ENCODE data around the gene UMAD1. TPM values are rescaled to one million over a fixed set of nuclear protein-coding genes. Genes with fewer than 3 reads are reported as not detected.

Gene UMAD1
- total and polyA plus RNA-seq, 2 of the 4 experiments (the other 2 are of a cell fraction) = 5.2 to 8.4 TPM

DNA sequence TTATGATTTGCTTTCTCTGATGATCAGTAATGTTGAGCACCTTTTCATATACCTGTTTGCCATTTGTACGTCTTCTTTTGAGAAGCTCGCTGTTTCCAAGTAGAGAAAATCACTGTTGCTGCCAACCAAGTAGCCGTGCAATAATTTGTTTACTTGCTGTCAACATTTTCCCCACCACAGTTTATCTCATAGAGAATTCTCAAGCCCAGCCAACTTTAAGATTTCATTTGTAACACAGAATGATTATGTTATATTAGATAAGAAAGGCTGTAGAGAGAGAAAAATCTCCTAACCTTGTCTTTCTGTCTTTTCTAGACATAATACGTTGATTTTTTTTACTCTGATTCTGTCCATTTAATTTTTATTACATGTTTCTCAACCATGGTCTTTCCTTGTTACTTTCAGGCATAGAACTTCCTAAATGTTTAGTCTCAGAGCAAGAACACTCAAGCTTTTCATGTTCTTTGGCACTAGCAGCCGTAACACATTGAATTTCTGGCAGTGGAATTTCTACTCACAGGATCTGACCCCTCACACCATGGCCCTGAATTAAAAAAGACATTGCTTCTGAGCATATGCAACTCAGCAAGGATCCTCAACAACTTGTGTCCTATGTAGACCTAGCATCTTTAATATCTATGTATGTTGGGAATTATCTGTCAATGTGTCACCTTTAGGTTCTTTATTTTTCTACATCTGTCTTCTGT lies 54.7 kb downstream of the UMAD1 start:
- DNase-seq (no peak), ATAC-seq (ENCODE audit: low read depth) (no peak)
- no peak overlapping the region for H2AFZ ChIP-seq (replicated peaks; ENCODE audit: low read length, poor library complexity)
- H3K9me3 ChIP-seq (ENCODE audit: control insufficient read depth, insufficient read depth, low read length) = peaks cover 3% of the 10 kb centered on the region; the same call in 1 of the 2 replicates
- peak overlapping the region; percentile 74; the same call in 1 of the 2 replicates for H3K18ac ChIP-seq (ENCODE audit: low read depth, low read length)
- H3K79me1 ChIP-seq (ENCODE audit: low read depth in 1 of 2, low read length in 2 of 2) = peaks cover 0 to 6% of the 10 kb centered on the region in 2 experiments; a peak in 1 of 4 replicates
- TF ChIP-seq CHD1 (IDR thresholded peaks at IDR 0.05; ENCODE audit: low read depth, low read length) (no peak), FOS (IDR thresholded peaks at IDR 0.05; ENCODE audit: low read depth, low read length) (no peak), POLR2A (IDR thresholded peaks at IDR 0.05; ENCODE audit: low read depth, low read length) (no peak), MXI1 (IDR thresholded peaks at IDR 0.05; ENCODE audit: borderline replicate concordance, low read depth, low read length) (no peak), CEBPB (IDR thresholded peaks at IDR 0.05; ENCODE audit: low read depth, low read length) (no peak), RFX5 (IDR thresholded peaks at IDR 0.05; ENCODE audit: low read depth, low read length) (no peak), RCOR1 (IDR thresholded peaks at IDR 0.05; ENCODE audit: insufficient replicate concordance, low read length) (no peak), SMC3 (IDR thresholded peaks at IDR 0.05; ENCODE audit: low read depth, low read length) (no peak), BHLHE40 (IDR thresholded peaks at IDR 0.05; ENCODE audit: low read depth, low read length) (no peak), ELK1 (IDR thresholded peaks at IDR 0.05; ENCODE audit: borderline replicate concordance, low read depth, low read length) (no peak), USF2 (IDR thresholded peaks at IDR 0.05; ENCODE audit: low read depth, low read length) (no peak)
- POLR2A ChIA-PET (ENCODE audit: unreplicated experiment) = no interaction called here
- no peaks in the 10 kb centered on the region for H3K9me1 ChIP-seq (ENCODE audit: insufficient read depth, low read length)
- CTCF ChIA-PET = interaction anchor here (0.6 kb wide), 1 partner anchor 64 kb away, joined by 3 read pairs; no protein-coding TSS in a partner anchor
- H3K4me1 ChIP-seq (ENCODE audit: control insufficient read depth, insufficient read depth, low read length) = peaks cover 4% of the 10 kb centered on the region; the same call in 1 of the 2 replicates
- no peaks in the 10 kb centered on the region for H3K27me3 ChIP-seq (ENCODE audit: control insufficient read depth, insufficient read depth, low read length)
- peak overlapping the region; percentile 54; the same call in 1 of the 2 replicates for H3K14ac ChIP-seq (replicated peaks; ENCODE audit: low read depth, low read length)
- peak overlapping the region; percentile 14 for H3K23ac ChIP-seq (ENCODE audit: low read depth, low read length)
- peak overlapping the region; percentile 12; the same call in 1 of the 2 replicates for H4K5ac ChIP-seq (ENCODE audit: low read depth, low read length)
- H4K20me1 ChIP-seq (ENCODE audit: insufficient read depth, low read length) = no peaks in the 10 kb centered on the region
- 67% methylated on average over 1 of the region's 5 CpGs; no CpG with 5 or more reads in 1 of the 2 experiments for WGBS, 2 experiments (ENCODE audit: extremely low coverage in 2 of 2, insufficient read length in 1 of 2)
- peak overlapping the region; percentile 56 for H2BK5ac ChIP-seq (ENCODE audit: low read depth, low read length, poor library complexity, severe bottlenecking)
- peak overlapping the region; percentile 19; the same call in 2 of the 3 replicates for H2BK15ac ChIP-seq (ENCODE audit: low read depth, low read length)
- no TSS peak for BruUV-seq (replicated peaks)
- peak overlapping the region; percentile 53 for H2BK120ac ChIP-seq (ENCODE audit: low read depth, low read length)
- H4K8ac ChIP-seq (ENCODE audit: low read depth in 2 of 2, low read length in 2 of 2) = peak overlapping the region; percentile 3 to 28; a peak in 1 of 4 replicates
- H3K56ac ChIP-seq (ENCODE audit: extremely low read depth, insufficient read depth, low read length) = no peak overlapping the region
- H3K9ac ChIP-seq (ENCODE audit: low read depth, low read length) = no peak overlapping the region
- dilution Hi-C loops (cut with HindIII; ENCODE audit: low sequenced_read_pairs, unreplicated experiment) = no loop called here
- in situ Hi-C loops (cut with MboI; ENCODE audit: low sequenced_read_pairs) = no loop called here
- H4K91ac ChIP-seq (ENCODE audit: insufficient read depth, low read depth, low read length) = peak overlapping the region; percentile 39; the same call in 1 of the 2 replicates
- intact Hi-C loops (cut with micrococcal nuclease) = loop anchor here (5.0 kb wide), 3 partner anchors 53 to 277 kb away; partner anchors contain the start of gene UMAD1
- no peak overlapping the region for H2AK5ac ChIP-seq (ENCODE audit: low read depth, low read length)
- H3K4ac ChIP-seq (ENCODE audit: low read depth, low read length) = peak overlapping the region; percentile 5
- H3K36me3 ChIP-seq (ENCODE audit: control insufficient read depth, insufficient read depth, low read length) = no peaks in the 10 kb centered on the region
- H3K4me3 ChIP-seq (ENCODE audit: insufficient read depth, low read depth, low read length) = no peak overlapping the region
- peak overlapping the region; percentile 30 for H2BK20ac ChIP-seq (ENCODE audit: low read depth, low read length)
- H3K27ac ChIP-seq (ENCODE audit: insufficient read depth, low read length) = peak overlapping the region; percentile 33; the same call in 1 of the 2 replicates
- H2AK9ac ChIP-seq (replicated peaks; ENCODE audit: low read depth, low read length, poor library complexity) = no peak overlapping the region
- H3K4me2 ChIP-seq (ENCODE audit: low read depth, low read length) = peak overlapping the region; percentile 40; the same call in 1 of the 2 replicates
